K562 (cell line): ENCODE data around the gene SNX30. TPM values are rescaled to one million over a fixed set of nuclear protein-coding genes. Genes with fewer than 3 reads are reported as not detected.

Experiments
- ATAC-seq: fragments of 200-7000 bp; cut with Tn5 transposase; 3 replicates; pipeline ENCODE4 v1.9.1; 2020; ENCODE audit warnings: moderate library complexity
- BruUV-seq: library from RNA; stranded (reverse); fragments of 400-500 nt; replicated peaks from 2 replicates; lab custom pipeline; 2021; lab: Mats Ljungman, UMichigan
- CTCF ChIA-PET: fragments of 300-600 bp; formaldehyde crosslinking; extraction: SDS; loops from one replicate; lab custom pipeline; 2021; ENCODE audit warnings: low intra/inter-chr PET ratio; lab: Yijun Ruan, JAX
- POLR2A ChIA-PET: fragments of 300-600, 350-650 bp; sonication (Branson Sonifier 250); formaldehyde crosslinking; extraction: SDS; loops from one replicate; lab custom pipeline; 2021; ENCODE audit warnings: antibody characterized with exemption, inconsistent platforms; lab: Yijun Ruan, JAX
- DNase-seq, 4 experiments: peaks; one replicate each; pipeline versions ENCODE4 v3.0.0 to v3.0.0-alpha.2; 2011 to 2018; ENCODE audit warnings: low spot score in 3 of 4, mixed read lengths in 3 of 4; ENCODE audit errors: extremely low read depth in 1 of 4
- FAIRE-seq: peaks from 2 replicates; lab custom pipeline; 2011; peaks lifted over from hg19 to GRCh38; lab: Jason Lieb, UNC
- H2AFZ ChIP-seq: 2 replicates; pipeline ENCODE4 v1.6.0; 2011; ENCODE audit warnings: low read depth, low read length, control low read depth, inconsistent platforms
- H3K27ac ChIP-seq: fragments of 200-600 bp; 3 replicates; pipeline ENCODE4 v1.8.0; 2011; ENCODE audit warnings: low read depth, mild to moderate bottlenecking, control low read depth, inconsistent platforms, low read length, moderate library complexity, mixed read lengths; ENCODE audit errors: extremely low read depth
- H3K27me3 ChIP-seq, 2 experiments: fragments of 300-600 bp in 1 of 2; 2 replicates in 1 of 2; 3 replicates in 1 of 2; pipeline versions ENCODE4 v1.6.0 to v1.8.0; 2011; ENCODE audit warnings: inconsistent platforms in 2 of 2, low read length in 2 of 2, mild to moderate bottlenecking in 1 of 2, mixed read lengths in 1 of 2, moderate library complexity in 1 of 2; ENCODE audit not compliant: control insufficient read depth in 2 of 2, insufficient read depth in 2 of 2
- H3K36me3 ChIP-seq: fragments of 300-600 bp; 3 replicates; pipeline ENCODE4 v1.8.0; 2011; ENCODE audit warnings: mild to moderate bottlenecking, low read length, inconsistent platforms; ENCODE audit not compliant: control insufficient read depth, insufficient read depth
- H3K4me1 ChIP-seq, 2 experiments: fragments of 200-600 bp in 1 of 2; replicated peaks in 1 of 2; 2 replicates in 1 of 2; 3 replicates in 1 of 2; pipeline versions ENCODE4 v1.5.1 to v1.8.0; 2011; ENCODE audit warnings: inconsistent platforms in 2 of 2, low read length in 2 of 2, mild to moderate bottlenecking in 1 of 2, mixed read lengths in 1 of 2, moderate library complexity in 1 of 2; ENCODE audit not compliant: control insufficient read depth in 2 of 2, insufficient read depth in 2 of 2
- H3K4me2 ChIP-seq: 2 replicates; pipeline ENCODE4 v1.6.1; 2011; ENCODE audit warnings: low read length, control low read depth, inconsistent platforms, mixed read lengths; ENCODE audit not compliant: insufficient read depth
- H3K4me3 ChIP-seq: fragments of 200-600 bp; sonication (generic), shearing (Covaris generic); 2 replicates; pipeline ENCODE4 v1.5.1; 2016; ENCODE audit warnings: control low read depth, inconsistent platforms
- H3K79me2 ChIP-seq: fragments of 200-600 bp; 3 replicates; pipeline ENCODE4 v1.8.0; 2011; ENCODE audit warnings: low read length, inconsistent platforms; ENCODE audit not compliant: control insufficient read depth, insufficient read depth
- H3K9ac ChIP-seq, 2 experiments: 2 replicates each; pipeline versions ENCODE4 v1.6.0 to v1.6.1; 2011; ENCODE audit warnings: low read depth in 2 of 2, low read length in 2 of 2, control low read depth in 1 of 2, inconsistent platforms in 1 of 2, mild to moderate bottlenecking in 1 of 2, mixed read lengths in 1 of 2; ENCODE audit not compliant: insufficient read depth in 1 of 2
- H3K9me1 ChIP-seq: one replicate; pipeline ENCODE4 v1.6.0; 2011; ENCODE audit warnings: inconsistent platforms, mild to moderate bottlenecking, low read length, moderate library complexity; ENCODE audit not compliant: control insufficient read depth, insufficient read depth
- H3K9me3 ChIP-seq: replicated peaks from 2 replicates; pipeline ENCODE4 v1.5.1; 2011; ENCODE audit warnings: low read depth, low read length, inconsistent platforms; ENCODE audit not compliant: control insufficient read depth, insufficient read depth
- H4K20me1 ChIP-seq: replicated peaks from 2 replicates; pipeline ENCODE4 v1.6.1; 2011; ENCODE audit warnings: low read length, inconsistent platforms, mixed read lengths; ENCODE audit not compliant: control insufficient read depth, insufficient read depth
- HMG20B ChIP-seq: fragments of 250-450 bp; sonication (Bioruptor Pico); IDR thresholded peaks from 2 replicates; pipeline ENCODE4 v1.5.0; 2021; ENCODE audit warnings: mild to moderate bottlenecking
- MED1 ChIP-seq: sonication (generic); formaldehyde crosslinking; IDR thresholded peaks from 2 replicates; pipeline ENCODE4 v1.8.1; 2023; ENCODE audit warnings: missing genetic modification reagents, borderline replicate concordance
- ZNF785 ChIP-seq: fragments of 250-450 bp; sonication (Bioruptor Pico); IDR thresholded peaks from 2 replicates; pipeline ENCODE4 v1.4.0; 2020; ENCODE audit warnings: mild to moderate bottlenecking
- WGBS: fragments of 100-300 bp; shearing (Covaris generic); methylation state at CpG from one replicate; pipeline ENCODE4 v1.1.6; 2016; ENCODE audit warnings: low coverage, mixed read lengths; ENCODE audit not compliant: insufficient coverage; ENCODE audit errors: missing lambda C conversion rate; 5-methylcytosine and 5-hydroxymethylcytosine counted together
- in situ Hi-C: fragments of 300-500 bp; cut with MboI; formaldehyde crosslinking; loops from 4 replicates; pipeline ENCODE4 v1.15.0; 2018; ENCODE audit warnings: inconsistent platforms, mixed read lengths
- intact Hi-C: fragments of 100-400 bp; cut with micrococcal nuclease; formaldehyde crosslinking; loops from 2 replicates; pipeline ENCODE4 v1.14.2; 2022
- polyA plus RNA-seq, 8 experiments: library from polyadenylated mRNA; depleted of rRNA in 4 of 8; stranded (reverse) in 5 of 8; unstranded in 3 of 8; fragments of >200 nt; fragmentation: Nextera tagmentation in 2 of 8; fragmentation: Illumina TruSeq in 1 of 8; extraction: Ambion mirVana in 2 of 8; extraction: Trizol in 1 of 8; gene quantifications; 2 replicates each; pipeline versions ENCODE4 v1.2.1 to v1.2.3, GENCODE V29; 2011 to 2014; ENCODE audit warnings: inconsistent platforms in 1 of 8, missing spikeins in 1 of 8
- total RNA-seq, 7 experiments: library from RNA; depleted of rRNA in 6 of 7; stranded (reverse); fragments of >200 nt in 6 of 7; fragmentation: Illumina TruSeq in 2 of 7; extraction: Trizol in 2 of 7; gene quantifications; 2 replicates each; pipeline versions ENCODE4 v1.2.1 to v1.2.3, GENCODE V29; 2011 to 2021; ENCODE audit warnings: low replicate concordance in 1 of 7

Gene SNX30
- total and polyA plus RNA-seq, 9 of the 15 experiments (the other 6 are each of a cell fraction or from before 2014, with no cell fraction given), result 0.76 to 5.9 (median 3.3) TPM

DNA sequence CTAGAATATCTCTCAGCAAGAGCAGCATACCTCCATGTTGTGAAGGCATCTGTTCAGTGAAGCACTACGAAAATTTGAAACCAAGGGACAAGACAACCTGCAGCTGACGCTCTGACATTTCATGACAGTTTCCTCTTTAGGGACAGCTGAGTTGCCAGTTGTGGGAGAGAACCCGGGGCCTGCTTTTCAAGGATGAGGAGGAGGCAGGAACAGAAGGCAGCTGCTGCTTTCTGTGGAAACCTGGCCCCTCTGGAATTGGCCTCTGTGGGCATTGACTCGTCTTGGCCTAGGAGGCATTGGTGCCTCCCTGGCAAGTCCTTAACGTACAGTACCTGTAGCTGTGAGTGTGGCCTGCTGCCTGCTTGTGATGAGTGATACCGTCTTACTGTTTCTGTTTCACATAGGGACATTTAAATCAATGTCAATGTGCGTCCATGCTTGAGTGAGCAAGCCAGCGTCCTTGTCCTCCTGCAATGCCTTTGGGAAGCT, 118.5 kb downstream of the SNX30 start:
- Histone ChIP-seq H3K27me3 (no peaks in the 10 kb centered on the region), H3K9me1 (no peaks in the 10 kb centered on the region), H3K36me3 (no peaks in the 10 kb centered on the region), H3K9ac (no peak overlapping the region), H3K27ac (no peak overlapping the region), H2AFZ (no peak overlapping the region), H4K20me1 (no peaks in the 10 kb centered on the region), H3K4me1 (peaks cover 4 to 6% of the 10 kb centered on the region in 2 experiments; a peak in 2 of 5 replicates), H3K4me2 (no peak overlapping the region), H3K79me2 (no peaks in the 10 kb centered on the region), H3K9me3 (no peaks in the 10 kb centered on the region), H3K4me3 (no peak overlapping the region)
- no peak for ATAC-seq
- in situ Hi-C loops (no loop called here), intact Hi-C loops (no loop called here)
- no TSS peak for BruUV-seq
- no peak for DNase-seq
- WGBS, result 51% methylated on average over 8 of the region's 8 CpGs
- FAIRE-seq, result no peak
- no peak for TF ChIP-seq MED1 (CRISPR knock-in tag)
- TF ChIP-seq ZNF785 (CRISPR knock-in tag), result no peak
- CTCF ChIA-PET, result no interaction called here
- POLR2A ChIA-PET, result interaction anchor here (0.6 kb wide), 1 partner anchor 18 kb away, joined by 3 read pairs; no protein-coding TSS in a partner anchor

DNA sequence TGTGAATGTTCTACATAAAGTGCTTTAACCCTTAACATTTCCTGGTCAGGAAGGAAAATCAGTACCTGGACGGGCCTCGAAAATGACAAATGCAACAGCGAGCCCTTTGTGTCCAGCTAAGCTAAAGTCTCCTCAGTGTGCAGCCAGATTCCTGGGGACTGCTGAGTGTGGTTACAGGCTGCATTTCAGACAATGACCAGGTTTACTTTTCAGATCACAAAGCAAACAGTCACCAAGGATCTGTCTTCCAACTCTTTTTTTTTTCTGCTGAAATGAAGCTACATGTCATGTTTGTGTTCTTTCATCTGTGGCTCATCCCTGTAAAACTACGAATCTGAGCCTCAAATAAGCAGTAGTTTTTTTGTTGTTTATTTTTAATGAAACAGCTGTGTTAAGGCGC, 119.4 kb downstream of the SNX30 start:
- no peak for FAIRE-seq
- BruUV-seq, result no TSS peak
- no peaks in the 10 kb centered on the region for H3K27me3 ChIP-seq
- no peak for TF ChIP-seq HMG20B (CRISPR knock-in tag)
- TF ChIP-seq, all 486 proteins: peak for 0
- ATAC-seq, result no peak
- Histone ChIP-seq H4K20me1 (no peaks in the 10 kb centered on the region), H3K9ac (no peak overlapping the region), H3K36me3 (no peaks in the 10 kb centered on the region), H2AFZ (no peak overlapping the region), H3K4me3 (no peak overlapping the region), H3K9me3 (no peaks in the 10 kb centered on the region), H3K79me2 (no peaks in the 10 kb centered on the region), H3K27ac (no peak overlapping the region), H3K9me1 (no peaks in the 10 kb centered on the region), H3K4me2 (no peak overlapping the region), H3K4me1 (peaks cover 4 to 6% of the 10 kb centered on the region in 2 experiments; a peak in 2 of 5 replicates)
- POLR2A ChIA-PET, result no interaction called here
- in situ Hi-C loops (no loop called here), intact Hi-C loops (no loop called here)
- DNase-seq, result no peak
- 64% methylated on average over 5 of the region's 5 CpGs for WGBS
- CTCF ChIA-PET, result no interaction called here
